ENCODE measurements around the gene RNPEPL1.

GRCh38 chr2:240622060-240622411 is 53.8 kb downstream of the RNPEPL1 start:
- TF ChIP-seq CTCF (conservative IDR thresholded peaks at IDR 0.05; ENCODE audit: low read depth in 2 of 2): no peak
- TF ChIP-seq EZH2phosphoT487 (IDR thresholded peaks at IDR 0.05; ENCODE audit: unreplicated experiment): no peak
- TF ChIP-seq CREB1 (CRISPR knock-in tag; IDR thresholded peaks at IDR 0.05; ENCODE audit: low read depth): no peak
